ENCODE measurements around the gene COPS3.
"Not testable (repeated sequence)": the region's sequence is repeated elsewhere in the genome, so short reads cannot be mapped to it uniquely, and the experiment has no call there.

Gene COPS3

DNA sequence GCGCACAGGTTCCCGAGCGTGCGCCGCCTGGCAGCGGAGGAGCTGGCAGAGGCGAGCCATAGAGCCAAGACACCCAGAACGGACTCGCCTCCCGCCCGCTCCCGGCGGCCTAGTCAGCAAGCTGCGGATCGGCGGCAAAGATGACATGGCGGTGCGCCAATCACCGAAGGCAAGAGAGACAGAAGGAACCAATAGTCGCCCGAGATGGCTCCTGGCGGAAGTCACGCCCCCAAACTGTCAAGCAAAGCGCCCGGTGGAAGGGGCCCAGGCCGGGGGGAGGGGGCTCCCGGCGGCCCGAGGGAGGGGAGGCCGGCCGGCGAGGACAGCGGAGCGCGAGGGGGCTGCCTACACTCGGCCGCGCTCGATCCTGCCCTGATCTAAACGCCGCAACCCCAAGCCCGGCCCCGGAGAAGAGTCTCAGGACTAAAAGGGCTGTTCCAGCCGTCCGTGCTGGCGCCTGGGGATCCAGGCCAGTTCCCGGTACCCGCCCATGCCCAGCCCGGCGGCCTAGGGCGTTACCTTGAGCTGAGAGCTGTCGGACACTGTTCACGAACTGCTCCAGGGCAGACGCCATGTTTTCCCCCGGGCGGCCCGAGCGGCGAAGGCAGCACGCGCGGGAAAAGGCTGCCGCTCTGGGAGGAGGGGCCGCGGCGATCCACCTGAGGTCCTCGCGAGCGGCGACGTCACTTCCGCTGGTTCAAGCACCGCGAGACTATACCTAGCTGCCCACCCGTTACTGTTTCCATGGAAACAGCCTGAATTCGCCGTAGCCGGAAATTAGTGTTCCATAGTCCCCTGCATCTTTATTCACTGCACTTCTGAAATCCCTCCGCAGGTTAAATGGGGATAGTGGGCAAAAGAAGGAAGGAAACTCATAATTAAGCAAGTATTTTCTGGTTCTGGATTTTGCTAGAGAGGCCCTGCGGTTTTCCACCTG is at the start of gene COPS3:
Gene COPS3 (minus strand): TSS at position 634 of the 937 bp plus-strand sequence. CDS start 60 bp downstream, at position 574.
- peak; percentile 98 for DNase-seq

DNA sequence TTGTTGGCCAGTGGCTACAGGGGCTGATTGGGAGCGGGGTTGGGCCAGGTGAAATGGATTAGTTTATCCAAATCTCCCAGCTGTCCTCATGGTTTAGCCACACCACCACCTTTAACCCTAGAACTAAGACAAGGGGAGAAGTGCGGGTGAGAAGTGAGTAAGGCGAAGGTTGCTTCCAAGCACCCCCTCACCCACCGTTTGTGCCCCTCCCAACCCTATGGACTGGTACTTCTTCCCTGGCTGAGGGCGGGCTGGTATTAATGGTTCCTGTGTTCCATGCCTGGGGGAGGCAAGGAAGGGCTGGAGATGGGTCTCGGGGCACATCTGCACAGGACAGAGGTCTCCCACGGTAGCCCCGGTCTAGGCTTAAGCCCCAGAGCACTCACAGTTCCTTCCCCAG is 47.2 kb upstream of the COPS3 start:
- DNase-seq: no peak

DNA sequence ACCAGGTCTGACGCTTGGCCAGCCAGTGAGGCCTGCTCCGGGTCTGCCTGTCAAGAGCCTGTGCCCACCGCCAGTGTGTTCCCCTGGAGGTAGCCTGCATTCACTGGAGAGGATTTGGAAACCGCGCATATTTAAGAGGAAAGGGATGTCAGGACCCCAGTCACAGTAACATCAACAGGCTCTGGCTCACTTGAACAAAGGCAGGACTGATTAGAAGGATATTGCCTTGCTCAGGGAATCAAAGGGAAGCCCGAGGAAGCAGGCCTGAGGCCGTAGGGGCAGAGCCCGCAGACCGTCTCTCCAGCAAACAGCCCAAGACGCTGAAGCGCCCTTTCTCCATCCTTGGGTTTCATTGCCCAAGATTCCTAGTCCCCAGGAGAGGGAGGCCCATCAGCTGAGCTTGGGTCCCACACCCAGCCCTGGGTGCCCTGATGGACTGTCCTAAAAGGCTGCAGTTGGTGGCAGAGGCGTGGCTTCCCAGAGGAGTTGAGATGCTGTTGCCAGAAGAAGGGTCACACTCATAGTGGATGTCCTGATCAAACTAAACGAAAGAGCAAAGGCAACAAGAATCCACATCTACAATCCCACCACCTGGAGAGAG is 45.3 kb upstream of the COPS3 start:
- no peak for DNase-seq

DNA sequence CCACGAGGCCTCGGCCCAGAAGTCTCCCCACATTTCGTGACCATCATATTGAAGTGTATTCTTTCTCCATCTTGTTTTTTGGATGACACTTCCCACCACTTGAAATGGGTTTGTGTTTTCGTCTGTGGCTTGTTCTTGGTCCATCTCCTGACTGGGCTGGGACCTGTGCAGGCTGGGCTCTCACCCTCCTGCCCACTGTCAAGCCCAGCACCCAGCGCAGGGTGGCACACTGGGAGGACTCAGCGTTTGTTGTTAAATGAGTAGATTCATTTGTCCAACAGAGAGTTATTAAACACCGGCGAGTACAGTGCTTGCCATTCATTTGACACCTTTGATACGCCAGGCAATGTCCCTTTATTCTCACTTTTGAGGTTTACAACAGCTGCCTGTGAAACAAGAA is 44.8 kb upstream of the COPS3 start:
- no peak for DNase-seq

DNA sequence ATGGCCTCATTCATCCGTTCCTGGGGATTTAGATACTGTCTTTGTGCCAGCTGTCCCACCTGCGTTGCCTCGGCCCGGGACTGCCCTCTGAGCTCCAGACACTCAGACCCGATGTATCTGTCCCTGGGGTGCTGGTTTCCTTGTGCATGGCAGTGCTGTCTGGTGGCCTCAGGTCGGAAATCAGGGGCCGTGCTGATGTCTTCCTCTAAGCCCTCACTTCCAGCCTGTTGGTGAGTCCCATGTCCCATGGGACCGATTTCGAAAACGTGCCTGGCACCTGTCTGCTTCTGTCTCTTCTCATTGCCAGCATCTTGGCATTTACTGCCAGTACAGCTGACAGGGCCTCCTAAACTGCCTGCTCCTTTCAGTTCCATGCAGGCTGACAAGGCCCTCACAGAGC is 44.2 kb upstream of the COPS3 start:
- DNase-seq: no peak

DNA sequence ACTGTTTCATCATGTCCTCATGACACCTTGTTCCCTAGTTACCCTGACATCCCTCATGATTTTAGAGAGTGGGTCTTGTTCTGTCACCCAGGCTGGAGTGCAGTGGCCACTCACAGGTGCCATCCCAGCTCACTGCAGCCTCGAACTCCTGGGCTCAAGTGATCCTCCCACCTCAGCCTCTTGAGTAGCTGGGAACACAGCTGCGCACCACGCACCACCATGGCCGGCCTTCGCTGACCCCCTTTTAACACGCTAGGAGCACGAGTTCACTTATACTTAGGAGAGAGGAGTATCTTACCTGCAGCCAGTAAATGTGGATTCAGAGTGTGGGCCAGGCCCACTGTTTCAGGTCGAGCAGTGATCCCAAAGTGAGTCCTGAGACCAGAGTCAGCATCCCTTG is 43.6 kb upstream of the COPS3 start:
- no peak for DNase-seq

DNA sequence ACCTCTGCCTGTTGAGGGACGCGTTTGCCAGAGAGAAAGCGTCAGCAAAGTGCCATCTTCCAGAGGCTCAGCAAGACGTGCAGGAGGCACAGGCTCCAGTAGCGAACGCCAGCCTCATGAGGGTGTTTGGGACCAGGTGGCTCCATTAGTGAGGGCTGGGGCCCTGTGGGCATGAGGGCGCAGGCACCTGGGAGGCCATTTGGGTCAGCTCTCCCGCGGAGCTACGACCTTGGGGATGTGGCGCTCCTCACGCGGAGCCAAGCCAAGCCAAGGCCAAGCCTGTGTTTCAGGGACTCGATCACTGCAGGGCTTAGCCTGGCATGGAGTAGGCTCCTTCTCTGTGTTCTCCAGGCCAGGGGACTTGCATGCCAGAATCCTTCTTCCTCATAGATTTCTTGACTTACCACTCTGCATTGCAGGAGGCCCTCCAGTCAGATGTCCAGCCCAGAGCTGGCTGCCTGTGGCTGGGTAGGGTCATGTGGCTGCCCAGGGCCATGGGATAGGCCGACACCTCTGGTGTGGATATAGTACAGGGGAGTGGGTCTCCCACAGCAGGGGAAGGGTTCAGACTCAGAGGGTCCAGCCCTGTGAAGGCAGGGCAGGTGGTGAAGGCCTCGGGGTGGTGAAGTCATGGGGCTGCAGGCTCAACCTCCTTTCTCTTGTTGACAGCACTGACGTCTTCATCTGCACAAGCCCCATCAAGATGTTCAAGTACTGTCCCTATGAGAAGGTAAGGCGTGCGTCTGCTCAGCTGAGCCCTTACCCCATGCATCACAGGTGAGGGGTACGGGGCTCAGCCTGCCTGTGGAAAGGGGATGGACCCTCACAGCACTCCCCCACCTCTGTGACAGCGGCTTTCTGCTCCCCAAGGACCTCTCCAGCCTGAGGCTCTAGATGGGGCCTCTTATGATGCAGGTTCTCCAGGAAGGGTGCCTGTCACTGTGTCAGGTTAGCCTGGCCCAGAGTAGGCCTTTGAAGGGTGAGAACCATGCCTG is 41.8 kb upstream of the COPS3 start:
- no peak for DNase-seq

DNA sequence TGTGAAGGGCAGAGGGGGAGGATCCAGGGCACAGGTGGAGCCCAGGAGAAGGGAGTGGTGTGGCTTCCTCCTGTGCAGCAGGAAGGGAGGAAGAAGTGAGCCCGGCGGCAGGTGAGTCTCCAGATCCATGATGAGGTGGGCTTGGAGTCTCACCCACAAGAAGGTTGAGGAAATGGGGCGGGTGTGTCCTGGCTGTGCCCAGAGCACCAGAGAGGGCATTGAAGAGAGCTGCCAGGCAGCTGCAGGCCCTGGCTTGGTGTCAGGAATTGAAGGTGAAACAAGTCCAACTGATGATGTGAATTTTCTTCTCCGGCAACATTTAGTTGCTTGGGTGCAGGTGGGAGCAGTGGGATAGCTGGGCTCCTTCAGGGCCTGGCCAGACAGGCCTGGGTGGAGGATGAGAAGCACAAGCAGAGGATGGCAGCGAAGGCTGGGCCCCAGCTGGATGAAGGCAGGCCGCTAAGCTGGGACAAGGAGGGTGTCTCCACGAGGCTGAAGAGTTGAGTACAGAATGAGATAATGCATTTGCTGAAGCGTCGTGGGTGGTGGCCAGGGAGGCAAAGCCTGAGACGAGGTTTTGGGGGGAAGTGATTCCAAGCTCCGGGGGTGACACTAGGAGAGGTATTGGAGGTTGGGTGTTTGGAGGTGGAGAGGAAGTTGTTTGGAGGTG is 40.4 kb upstream of the COPS3 start:
- DNase-seq: no peak

DNA sequence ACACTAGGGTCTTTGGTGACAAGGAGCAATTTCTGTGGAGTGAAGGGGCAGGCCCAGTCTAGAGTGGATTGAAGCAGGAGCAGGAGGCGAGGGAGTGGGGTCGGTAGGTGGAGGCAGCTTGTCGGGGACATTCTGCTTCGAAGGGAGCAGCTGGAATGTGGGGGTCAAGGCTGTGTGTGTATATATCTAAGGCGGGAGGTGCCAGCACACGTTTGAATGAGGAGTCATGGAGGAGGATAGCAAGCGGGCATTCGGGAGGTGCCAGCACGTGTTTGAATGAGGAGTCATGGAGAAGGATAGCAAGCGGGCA is 39.8 kb upstream of the COPS3 start:
- no peak for DNase-seq

DNA sequence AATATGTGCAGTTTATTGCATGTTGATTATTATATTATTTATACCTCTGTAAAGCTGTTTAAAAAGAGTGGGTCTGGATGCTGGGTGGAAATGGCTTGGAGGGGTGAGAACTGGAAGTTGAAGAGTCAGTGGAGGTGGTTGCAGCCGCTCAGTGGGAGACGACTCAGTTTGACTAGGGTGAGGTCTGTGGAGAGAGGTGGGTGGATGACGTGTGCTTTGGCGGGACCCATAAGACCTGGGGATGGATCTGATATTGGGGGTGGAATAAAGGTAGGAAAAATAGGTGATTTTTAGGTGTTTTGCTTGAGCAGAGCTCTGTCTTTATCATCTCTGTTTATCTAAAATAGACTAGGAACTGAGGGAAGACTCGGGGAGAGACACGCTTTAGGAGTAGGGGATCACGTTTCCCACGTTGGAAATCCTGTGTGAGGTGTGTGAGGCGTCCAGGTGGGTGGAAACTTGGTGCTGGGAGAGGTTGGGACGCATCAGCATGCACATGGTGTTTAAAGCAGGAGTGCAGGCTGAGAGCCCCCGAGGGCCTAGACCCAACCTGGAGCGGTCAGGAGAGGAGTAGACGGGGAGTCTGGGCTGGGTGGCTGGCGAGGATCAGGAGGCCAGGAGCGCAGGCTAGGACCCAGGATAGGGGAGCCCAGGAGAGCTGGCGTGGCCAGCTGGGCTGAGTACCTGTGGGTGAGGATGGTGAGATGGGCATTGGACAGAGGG is 39.3 kb upstream of the COPS3 start:
- DNase-seq: no peak

DNA sequence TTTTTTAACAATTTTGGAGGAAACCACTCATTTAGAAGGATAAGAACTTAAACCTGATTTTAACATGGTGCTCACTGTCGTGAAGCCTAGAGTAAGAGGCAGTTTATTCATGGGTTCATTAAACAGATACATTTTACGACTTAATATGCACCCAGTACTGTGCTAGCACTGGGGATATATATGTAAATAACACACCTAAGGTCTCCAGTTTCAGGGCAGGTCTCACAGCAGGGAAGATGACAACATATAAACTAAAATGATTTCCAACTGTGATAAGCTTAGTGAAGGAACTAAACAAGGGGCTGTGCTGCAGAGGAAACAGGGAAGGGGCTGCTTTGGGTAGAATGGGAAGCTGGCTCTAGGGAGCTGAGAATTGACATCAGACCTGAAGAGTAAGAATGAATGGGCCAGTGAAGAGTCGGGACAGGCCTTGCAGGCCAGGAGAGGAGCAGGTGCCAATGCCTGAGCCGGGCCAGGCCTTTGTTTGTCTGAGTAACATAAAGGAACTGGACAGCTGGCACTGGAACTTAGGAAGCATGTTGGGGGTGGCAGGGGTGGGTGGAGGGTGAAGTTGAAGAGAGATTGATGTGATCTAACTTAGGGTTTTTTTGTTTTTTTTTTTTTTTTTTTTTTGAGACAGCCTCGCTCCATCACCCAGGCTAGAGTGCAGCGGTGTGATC is 34.2 kb upstream of the COPS3 start:
- no peak for DNase-seq

DNA sequence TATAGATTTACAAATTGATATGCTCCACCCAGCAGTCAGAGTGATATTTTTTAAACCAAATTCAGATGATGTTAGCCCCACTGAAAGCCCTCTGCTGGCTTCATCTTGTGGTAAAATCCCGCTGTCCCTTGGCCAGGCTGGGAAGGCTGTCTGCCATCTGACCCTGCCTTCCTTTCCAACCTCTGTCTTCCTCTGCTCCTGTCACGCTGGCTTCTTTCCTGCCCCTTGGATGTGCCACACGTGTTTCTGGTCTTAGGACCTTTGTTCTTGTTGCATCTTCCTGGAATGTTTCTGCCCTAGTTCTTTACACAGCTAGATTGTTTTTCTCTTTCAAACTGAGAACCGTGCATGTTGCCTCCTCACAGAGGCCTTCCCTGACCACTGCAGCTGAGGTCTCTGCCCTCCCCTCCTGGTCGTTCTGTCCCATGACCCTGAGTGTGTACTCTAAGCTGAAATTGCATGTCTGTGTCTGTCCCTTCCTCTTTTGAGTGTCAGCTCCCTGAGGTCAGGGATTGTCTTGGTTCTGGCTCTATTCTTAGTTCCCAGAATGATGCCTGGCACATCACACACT is 33.5 kb upstream of the COPS3 start:
- DNase-seq: no peak

DNA sequence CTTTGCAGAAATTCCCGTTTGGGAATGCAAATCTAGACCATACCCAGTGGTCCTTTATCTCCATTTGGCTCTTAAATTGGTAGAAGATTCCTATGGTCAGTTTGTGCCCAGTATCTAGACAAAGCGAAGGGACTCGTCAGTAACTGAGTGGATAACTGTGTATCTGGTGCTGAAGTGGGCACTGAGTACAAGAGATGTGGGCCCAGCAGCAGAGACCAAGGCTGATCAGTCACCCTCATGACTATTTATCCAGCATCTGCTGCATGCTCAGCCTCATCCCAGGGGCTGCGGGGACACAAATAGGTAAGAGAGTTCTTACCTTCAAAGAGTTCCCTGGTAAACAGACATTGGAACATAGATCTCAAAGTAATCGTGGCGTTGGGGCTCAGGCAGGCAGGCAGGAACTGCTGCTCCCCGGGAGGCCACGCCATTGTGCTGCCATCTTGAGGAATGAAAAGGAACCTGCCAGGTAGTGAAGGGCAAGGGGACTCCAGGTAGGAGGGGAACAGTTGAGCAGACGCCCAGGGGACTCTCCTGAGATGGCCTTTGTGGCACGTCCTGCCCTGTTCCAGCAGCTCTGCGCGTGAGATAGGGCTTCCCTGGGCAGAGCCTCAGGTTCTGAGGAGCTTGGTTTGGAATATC is 32.4 kb upstream of the COPS3 start:
- peak; percentile 29 for DNase-seq

DNA sequence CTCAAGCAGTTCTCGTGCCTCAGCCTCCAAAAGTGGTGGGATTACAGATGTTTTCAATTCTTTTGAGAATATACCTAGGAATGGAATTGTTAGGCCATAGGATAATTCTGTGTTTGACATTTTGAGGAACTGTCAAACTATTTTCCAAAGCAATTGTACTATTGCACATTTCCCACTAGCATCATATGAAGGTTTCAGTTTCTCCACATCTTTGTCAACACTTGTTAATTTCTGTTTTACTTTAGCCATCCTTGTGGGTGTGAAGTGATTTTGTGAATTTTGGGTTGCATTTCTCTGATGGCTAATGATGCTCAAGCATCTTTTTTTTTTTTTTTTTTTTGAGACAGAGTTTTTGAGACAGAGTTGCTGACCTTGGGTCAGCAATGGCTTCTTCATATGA is 28.3 kb upstream of the COPS3 start:
- peak; percentile 65 for DNase-seq

DNA sequence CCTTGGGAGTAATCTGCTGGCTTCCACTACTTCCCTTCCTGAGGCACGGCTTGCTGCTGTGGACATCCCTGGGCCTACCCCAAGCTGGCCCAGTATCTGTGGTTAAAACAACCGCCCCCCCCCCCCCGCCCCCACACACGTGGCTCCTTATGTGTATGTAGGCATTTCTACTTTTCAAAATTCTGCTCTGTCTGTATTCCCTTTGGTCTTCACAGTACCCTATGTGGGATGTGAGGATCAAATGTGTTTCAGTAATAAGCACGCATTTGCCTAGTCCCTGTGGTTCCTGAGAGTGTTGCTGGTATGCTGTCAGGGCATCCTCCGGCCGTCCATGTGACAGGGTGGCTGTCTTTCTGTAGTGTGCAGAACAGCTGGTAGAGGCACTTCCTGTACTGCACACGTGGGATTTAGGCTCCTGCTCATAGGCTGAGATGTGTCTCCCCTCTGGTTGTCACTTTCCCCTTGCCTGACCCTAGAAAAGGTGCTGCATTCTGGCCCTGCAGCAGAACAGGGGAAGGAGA is 24.3 kb upstream of the COPS3 start:
- DNase-seq: peak; percentile 72

DNA sequence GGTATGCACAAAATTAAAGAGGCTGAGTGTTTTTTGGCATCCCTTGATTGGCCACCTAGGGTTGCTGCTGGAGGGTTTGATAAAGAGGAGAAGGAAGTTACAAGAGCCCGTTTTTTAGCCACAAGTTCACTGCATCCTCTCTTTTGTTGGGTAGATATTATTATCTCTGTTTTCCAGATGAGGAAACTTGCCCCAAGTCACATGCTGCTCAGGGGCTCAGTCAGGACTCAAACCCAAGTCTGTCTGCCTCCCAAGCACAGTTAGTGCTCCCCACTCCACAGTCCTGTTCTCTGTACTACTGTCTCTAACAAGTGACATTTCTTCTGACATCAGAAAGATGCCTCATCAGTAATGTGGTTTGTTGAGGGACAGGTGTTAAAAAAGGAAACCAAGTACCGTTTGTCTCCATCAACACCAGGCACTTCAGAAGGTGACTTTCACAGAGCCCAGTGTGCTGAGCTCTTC is 23.5 kb upstream of the COPS3 start:
- DNase-seq: no peak

DNA sequence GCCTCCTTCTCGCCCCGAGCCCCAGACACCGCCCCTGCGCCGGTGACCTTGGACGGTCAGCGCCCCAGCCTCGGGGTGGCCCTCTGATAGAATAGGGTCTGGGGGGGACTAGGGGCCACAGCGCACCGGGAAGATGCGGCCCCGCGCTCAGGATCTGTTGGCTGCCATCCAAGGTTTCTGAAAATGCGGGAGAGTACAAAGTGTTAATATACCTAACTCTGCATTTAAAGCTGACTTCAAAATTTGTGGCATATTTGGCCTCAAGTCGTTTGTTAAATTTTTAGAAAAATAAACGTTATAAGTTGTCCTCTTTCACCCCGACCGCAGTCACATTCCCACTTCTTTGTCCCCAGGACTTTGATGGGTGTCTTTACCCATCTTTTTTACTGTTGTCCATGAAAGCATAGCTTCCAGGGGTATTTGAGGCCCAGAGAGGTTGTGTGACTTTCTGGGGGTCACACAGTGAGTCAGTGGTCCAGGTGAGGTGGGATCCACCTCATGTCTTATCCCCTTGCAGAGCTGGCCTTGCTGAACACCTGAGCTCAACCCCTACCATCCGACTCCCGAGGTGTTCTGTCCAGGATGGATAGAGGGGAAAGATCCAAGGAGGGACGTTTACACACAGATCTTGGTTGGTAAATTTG is 22.9 kb upstream of the COPS3 start:
- DNase-seq: no peak

DNA sequence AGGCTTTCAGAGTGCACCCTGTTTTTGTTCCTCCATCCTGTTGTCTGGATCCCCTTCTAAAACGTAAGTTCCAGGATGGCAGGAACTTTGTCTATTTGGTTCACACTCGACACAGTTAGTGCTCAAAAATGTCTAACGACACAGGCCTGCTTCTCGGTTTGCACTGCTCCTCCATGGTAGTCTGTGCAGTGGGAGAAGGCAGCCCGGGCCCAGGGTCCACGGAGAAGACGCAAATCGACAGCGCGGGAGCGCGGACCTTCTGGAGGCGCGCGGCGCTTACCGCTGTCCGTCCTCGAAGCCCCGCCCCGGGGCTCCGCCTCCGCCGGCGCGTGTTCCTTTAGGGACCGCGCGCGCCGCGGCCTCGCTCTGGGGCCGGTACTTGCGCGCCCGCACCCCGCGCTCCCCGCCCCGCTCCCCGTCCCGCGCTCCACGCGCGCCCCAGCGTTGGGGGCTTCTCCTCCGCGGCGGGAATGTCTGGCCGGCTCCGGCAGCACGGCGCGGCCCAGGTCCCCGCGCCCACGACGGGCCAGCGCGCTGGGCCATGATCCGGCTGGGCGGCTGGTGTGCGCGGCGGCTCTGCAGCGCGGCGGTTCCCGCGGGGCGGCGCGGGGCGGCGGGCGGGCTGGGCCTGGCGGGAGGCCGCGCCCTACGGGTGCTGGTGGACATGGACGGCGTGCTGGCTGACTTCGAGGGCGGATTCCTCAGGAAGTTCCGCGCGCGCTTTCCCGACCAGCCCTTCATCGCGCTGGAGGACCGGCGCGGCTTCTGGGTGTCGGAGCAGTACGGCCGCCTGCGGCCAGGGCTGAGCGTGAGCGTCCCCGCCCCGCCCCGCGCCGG is 22.2 kb upstream of the COPS3 start, which contains the start of gene NT5M:
Gene NT5M (plus strand): TSS at position 364 of the 837 bp plus-strand sequence. CDS start 178 bp downstream, at position 542.
- DNase-seq: peak; percentile 79

DNA sequence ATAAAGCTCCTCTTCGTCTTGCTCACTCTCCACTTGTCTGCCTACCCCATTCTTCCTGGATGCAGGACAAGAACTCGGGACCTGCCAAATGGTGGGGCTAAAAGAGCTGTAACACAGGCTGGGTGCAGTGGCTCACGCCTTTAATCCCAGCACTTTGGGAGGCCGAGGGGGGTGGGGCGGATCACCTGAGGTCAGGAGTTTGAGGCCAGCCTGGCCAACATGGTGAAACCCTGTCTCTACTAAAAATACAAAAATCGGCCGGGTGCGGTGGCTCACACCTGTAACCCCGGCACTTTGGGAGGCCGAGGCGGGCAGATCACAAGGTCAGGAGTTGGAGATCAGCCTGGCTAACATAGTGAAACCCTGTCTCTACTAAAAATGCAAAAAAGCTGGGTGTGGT is 20.6 kb upstream of the COPS3 start:
- DNase-seq: not testable (repeated sequence)

Measured in suppressor macrophage treated with lipopolysaccharide for 4 hours (primary cell).